HG02571 (cell line): ENCODE results near the gene SETDB1.

ENCODE experiments used
- ATAC-seq: cut with Tn5 transposase; IDR thresholded peaks from one replicate; pipeline ENCODE4 v1.9.1; 2021; ENCODE audit warnings: mild to moderate bottlenecking, moderate library complexity; ENCODE audit not compliant: unreplicated experiment

SETDB1 gene

GRCh38 chr1:151001602-151002001, 75.4 kb downstream of the SETDB1 start:
- ATAC-seq: no peak

GRCh38 chr1:151002051-151002450, 75.9 kb downstream of the SETDB1 start:
- no peak for ATAC-seq

DNA sequence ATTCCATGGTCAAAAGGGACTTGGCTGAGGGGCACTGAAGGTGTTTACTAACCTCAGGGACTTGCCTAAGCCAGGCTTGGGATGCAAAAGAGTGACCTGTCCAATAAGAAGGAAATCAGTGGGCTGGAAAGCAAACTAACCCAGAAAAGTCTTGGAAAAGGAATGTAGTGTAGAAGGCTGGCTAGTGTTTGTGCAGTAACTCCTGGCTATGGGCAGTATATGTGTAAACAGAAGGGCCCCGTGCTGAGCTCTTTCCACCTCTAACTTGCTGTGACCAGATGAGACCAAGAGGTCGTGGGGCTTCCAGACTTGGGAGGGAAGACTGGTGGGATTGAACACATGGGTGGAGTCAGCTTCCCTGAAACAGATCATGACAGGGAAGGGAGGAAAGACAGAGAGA, 76.4 kb downstream of the SETDB1 start:
- no peak for ATAC-seq

- no peak for ATAC-seq
These were observed 77.0 kb downstream of the SETDB1 start for GRCh38 chr1:151003180-151003579.

DNA sequence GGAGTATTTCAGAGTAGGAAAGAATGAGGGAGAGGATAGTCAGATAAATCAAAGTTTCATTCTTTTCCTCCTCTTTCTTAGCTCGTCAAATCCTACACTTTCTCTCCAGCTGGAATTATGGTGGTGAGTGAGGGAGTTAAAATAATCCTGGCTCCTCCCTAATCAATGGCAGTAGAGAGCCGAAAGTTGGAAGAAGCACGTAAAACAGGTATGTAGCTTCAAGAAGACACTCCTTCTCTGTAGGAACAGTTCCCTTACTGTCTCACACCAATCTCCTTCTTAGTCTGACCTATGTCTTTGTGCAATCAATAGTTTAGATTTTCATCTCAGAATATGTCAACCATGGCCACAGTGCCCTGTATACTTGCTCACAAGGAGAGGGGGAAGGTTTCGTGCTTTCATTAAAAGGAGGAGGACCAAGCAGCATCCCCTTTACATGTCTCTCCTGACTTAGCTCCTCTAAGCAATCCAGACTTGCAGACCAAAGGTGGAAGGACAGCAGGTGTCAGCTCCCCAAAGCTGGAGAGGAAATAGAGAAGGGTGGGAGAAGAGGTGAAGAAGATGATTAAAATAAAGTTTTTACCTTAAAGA, 79.7 kb downstream of the SETDB1 start:
- ATAC-seq: no peak

DNA sequence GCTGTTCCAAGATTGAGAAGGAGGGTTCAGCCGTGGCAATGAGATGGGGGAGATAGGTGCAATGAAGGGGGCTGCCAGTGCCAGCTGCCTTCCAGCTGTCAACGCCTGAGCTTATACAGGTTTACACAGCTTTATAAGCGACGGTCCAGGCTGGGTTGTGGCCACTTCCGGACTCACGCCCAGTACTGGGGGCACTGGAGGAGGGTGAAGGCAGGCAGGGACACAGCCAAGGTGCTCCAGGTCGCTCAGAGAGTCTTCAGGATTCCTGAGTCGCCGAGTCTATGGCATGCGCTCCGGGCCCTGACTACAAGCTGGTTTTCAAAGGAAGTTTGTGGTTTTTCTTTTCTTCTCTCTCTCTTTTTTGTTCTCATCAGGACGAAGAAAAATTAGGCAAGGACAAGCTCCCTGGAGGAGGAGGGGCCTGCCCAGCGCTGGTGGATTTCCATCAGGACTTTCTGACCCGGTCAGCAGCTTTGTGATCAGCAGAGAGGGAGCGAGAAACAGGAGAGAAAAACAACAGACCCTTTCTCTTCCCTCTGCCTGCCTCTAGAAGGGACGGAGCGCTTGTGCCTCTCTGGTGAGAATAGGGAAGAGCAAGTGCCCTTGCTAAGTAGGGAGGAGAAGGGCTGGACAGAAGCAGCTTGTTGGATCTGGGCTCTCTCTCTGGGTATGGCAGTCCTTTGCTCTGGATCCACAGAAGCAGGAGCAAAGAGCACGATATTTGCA, 80.3 kb downstream of the SETDB1 start, which contains the start of gene MINDY1:
TSS of gene MINDY1 (minus strand) at position 576 of the 726 bp plus-strand sequence. CDS start 4,285 bp downstream, outside the sequence.
- ATAC-seq: no peak

GRCh38 chr1:151007853-151008243, 81.7 kb downstream of the SETDB1 start:
- no peak for ATAC-seq

GRCh38 chr1:151008244-151009205, 82.4 kb downstream of the SETDB1 start, which contains the start of gene PRUNE1:
Gene PRUNE1, plus strand, starts transcription at chr1:151008449. Its CDS starts 184 bp downstream, at chr1:151008633.
- ATAC-seq: peak; percentile 61

DNA sequence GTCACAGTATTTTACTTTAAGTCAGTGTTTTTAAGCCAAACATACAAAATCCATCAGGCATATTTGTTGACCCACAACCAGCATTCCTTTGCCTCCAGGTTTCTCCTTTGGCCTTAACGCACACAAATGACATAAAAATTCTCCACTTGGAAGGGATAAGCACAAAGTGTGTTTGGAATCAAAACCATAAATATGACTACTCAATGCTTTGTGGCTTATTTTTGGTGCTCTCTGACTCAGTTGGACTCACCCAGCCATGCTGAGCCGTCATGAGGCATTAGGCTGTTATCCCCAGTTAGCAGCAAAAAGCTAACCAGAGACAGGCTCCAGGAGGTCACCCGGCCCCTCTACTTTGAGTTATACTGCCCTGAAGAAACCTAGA, 83.0 kb downstream of the SETDB1 start:
- no peak for ATAC-seq

- ATAC-seq: no peak
These were observed 83.6 kb downstream of the SETDB1 start for GRCh38 chr1:151009674-151010345.

DNA sequence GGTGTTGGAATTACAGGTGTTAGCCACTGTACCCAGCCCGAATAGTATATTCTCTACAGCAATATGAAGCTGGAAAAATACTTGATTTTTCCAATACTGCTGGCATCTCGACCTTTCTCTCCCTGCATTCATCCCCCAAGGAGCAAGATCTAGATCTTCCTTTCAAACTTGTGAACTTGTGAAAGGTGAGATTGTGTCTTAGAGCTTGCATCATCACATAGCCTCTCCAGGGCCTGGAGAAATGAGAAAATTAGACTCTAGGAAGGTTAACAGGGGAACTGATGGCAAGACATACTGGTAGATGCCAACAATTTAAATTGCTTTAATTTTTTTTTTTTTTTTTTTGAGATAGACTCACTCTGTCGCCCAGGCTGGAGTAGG, 84.2 kb downstream of the SETDB1 start:
- no peak for ATAC-seq

- ATAC-seq: no peak
These were observed 85.1 kb downstream of the SETDB1 start for GRCh38 chr1:151011154-151011850.

DNA sequence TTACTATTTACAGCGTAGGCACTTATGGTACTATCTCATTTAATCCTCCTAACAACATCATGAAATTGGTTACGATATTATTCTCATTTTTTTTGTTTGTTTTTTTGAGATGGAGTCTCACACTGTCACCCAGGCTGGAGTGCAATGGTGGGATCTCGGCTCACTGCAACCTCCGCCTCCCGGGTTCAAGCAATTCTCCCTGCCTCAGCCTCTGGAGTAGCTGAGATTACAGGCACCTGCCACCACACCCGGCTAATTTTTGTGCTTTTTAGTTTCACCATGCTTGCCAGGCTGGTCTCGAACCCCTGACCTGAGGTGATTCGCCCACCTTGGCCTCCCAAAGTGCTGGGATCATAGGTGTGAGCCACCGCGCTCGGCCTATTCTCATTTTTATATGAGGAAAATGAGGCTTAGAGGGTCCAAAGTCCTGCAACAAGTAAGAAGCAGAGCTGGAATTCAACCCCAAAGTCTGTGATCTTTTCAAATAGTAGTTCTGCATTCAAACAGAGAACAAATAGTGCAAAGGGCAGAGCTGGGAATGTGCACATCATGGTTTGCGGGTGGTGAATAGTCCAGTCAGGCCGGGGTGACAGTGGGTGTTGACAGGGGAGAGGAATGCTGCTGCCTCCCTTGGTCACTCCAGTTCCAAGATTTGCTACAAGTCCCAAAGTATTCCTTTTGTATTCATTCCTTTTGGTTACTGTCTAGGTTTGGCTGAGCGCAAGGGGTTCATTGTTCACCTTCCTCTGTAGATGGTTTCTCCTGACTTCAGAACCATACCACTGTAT, 86.7 kb downstream of the SETDB1 start:
- ATAC-seq: no peak

DNA sequence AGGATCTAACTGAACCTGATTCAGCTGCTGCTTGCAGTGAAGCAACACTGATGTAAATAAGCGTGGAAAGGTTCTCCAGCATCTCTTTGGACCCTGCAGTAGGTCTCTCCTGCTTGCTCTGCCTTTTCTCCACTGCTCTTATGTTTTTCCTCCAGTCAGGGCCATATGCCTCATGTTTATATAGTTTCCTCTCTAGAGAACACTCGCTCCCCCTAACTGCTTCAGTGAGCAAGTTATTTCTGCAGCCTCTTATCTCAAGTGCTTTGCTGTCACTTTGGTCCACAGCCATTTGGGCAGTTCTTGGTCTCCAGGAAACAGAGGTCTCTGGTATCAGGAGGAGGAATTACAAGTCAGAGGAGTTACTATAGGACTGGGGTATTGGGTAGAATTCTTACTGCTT, 87.4 kb downstream of the SETDB1 start:
- ATAC-seq: no peak
